GM19397 (cell line): ENCODE results near the gene SYT1.

Experiments used
- ATAC-seq: cut with Tn5 transposase; IDR thresholded peaks from one replicate; pipeline ENCODE4 v1.9.1; 2021; ENCODE audit warnings: mild to moderate bottlenecking, moderate library complexity; ENCODE audit not compliant: unreplicated experiment

Gene SYT1

GRCh38 chr12:78891646-78892353 lies 27.2 kb downstream of the SYT1 start:
- ATAC-seq, result no peak

GRCh38 chr12:78898416-78898815 lies 33.8 kb downstream of the SYT1 start:
- ATAC-seq, result no peak

GRCh38 chr12:78914859-78915331 lies 50.3 kb downstream of the SYT1 start:
- no peak for ATAC-seq

- ATAC-seq, result no peak
Measured at GRCh38 chr12:78916845-78917480, 52.4 kb downstream of the SYT1 start.

- no peak for ATAC-seq
Measured at GRCh38 chr12:78917513-78917912, 52.9 kb downstream of the SYT1 start.

GRCh38 chr12:78918268-78918667 lies 53.7 kb downstream of the SYT1 start:
- ATAC-seq, result no peak

- no peak for ATAC-seq
Measured at GRCh38 chr12:78928200-78929074, 63.9 kb downstream of the SYT1 start.

GRCh38 chr12:78929075-78929418 lies 64.5 kb downstream of the SYT1 start:
- no peak for ATAC-seq

GRCh38 chr12:78931466-78931990 lies 67.0 kb downstream of the SYT1 start:
- ATAC-seq, result no peak

- ATAC-seq, result no peak
Measured at GRCh38 chr12:78933014-78933413, 68.4 kb downstream of the SYT1 start.

- ATAC-seq, result no peak
Measured at GRCh38 chr12:78938341-78939084, 73.9 kb downstream of the SYT1 start.

- ATAC-seq, result no peak
Measured at GRCh38 chr12:78949532-78949931, 85.0 kb downstream of the SYT1 start.

GRCh38 chr12:78951803-78952551 lies 87.4 kb downstream of the SYT1 start:
- ATAC-seq, result no peak

GRCh38 chr12:78952552-78952929 lies 88.0 kb downstream of the SYT1 start:
- ATAC-seq, result no peak

- ATAC-seq, result no peak
Measured at GRCh38 chr12:78958941-78959340, 94.4 kb downstream of the SYT1 start.

GRCh38 chr12:78959556-78959955 lies 95.0 kb downstream of the SYT1 start:
- no peak for ATAC-seq

GRCh38 chr12:78961171-78961570 lies 96.6 kb downstream of the SYT1 start:
- no peak for ATAC-seq

GRCh38 chr12:78963439-78964227 lies 99.1 kb downstream of the SYT1 start:
- ATAC-seq, result no peak

- no peak for ATAC-seq
Measured at GRCh38 chr12:78964521-78964920, 99.9 kb downstream of the SYT1 start.
